ENCODE measurements around the gene ICAM4. TPM values are rescaled to one million over a fixed set of nuclear protein-coding genes. Genes with fewer than 3 reads are reported as not detected.

ICAM4 gene
- total and polyA plus RNA-seq, 2 of the 13 experiments (the other 11 are each of a cell fraction or from before 2014, with no cell fraction given) = 2.9 to 4.0 TPM

DNA sequence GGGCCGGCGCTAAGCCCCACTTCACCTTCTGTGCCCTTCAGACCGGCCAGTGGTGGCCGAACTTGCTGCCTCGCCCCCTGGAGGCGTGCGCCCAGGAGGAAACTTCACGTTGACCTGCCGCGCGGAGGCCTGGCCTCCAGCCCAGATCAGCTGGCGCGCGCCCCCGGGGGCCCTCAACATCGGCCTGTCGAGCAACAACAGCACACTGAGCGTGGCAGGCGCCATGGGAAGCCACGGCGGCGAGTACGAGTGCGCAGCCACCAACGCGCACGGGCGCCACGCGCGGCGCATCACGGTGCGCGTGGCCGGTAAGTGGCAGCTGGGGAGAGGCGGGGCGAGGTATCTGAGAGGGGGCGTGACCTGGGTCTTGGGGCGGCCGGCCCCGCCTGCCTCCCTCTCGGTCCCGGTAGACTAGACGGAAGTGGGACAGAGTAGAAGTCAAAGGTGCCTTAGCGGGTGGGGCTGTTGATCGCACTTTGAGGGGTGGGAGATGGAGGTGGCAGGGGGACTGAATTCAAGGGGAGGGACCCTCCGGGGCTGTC, 8.6 kb downstream of the ICAM4 start (continued):
- TF ChIP-seq, protein P1, sequence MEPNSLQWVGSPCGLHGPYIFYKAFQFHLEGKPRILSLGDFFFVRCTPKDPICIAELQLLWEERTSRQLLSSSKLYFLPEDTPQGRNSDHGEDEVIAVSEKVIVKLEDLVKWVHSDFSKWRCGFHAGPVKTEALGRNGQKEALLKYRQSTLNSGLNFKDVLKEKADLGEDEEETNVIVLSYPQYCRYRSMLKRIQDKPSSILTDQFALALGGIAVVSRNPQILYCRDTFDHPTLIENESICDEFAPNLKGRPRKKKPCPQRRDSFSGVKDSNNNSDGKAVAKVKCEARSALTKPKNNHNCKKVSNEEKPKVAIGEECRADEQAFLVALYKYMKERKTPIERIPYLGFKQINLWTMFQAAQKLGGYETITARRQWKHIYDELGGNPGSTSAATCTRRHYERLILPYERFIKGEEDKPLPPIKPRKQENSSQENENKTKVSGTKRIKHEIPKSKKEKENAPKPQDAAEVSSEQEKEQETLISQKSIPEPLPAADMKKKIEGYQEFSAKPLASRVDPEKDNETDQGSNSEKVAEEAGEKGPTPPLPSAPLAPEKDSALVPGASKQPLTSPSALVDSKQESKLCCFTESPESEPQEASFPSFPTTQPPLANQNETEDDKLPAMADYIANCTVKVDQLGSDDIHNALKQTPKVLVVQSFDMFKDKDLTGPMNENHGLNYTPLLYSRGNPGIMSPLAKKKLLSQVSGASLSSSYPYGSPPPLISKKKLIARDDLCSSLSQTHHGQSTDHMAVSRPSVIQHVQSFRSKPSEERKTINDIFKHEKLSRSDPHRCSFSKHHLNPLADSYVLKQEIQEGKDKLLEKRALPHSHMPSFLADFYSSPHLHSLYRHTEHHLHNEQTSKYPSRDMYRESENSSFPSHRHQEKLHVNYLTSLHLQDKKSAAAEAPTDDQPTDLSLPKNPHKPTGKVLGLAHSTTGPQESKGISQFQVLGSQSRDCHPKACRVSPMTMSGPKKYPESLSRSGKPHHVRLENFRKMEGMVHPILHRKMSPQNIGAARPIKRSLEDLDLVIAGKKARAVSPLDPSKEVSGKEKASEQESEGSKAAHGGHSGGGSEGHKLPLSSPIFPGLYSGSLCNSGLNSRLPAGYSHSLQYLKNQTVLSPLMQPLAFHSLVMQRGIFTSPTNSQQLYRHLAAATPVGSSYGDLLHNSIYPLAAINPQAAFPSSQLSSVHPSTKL (CRISPR knock-in tag; IDR thresholded peaks at IDR 0.05) = 0 out of 2 replicates have a peak, but pooled peaks have one; percentile 24
- TF ChIP-seq ZNF557 (CRISPR knock-in tag; IDR thresholded peaks at IDR 0.05) (no peak), ZNF674 (CRISPR knock-in tag; IDR thresholded peaks at IDR 0.05; ENCODE audit: low read depth) (no peak), ZNF430 (CRISPR knock-in tag; IDR thresholded peaks at IDR 0.05) (no peak), HNRNPK (IDR thresholded peaks at IDR 0.05; ENCODE audit: low read depth, low read length, poor library complexity, severe bottlenecking) (peak; percentile 77), ZNF260 (CRISPR knock-in tag; IDR thresholded peaks at IDR 0.05; ENCODE audit: borderline replicate concordance, low read depth) (no peak), ZNF24 (IDR thresholded peaks at IDR 0.05) (no peak), POLR2AphosphoS5 (IDR thresholded peaks at IDR 0.05; ENCODE audit: low read depth, low read length) (no peak), NCOA2 (CRISPR knock-in tag; IDR thresholded peaks at IDR 0.05) (no peak), ZNF678 (CRISPR knock-in tag; IDR thresholded peaks at IDR 0.05) (no peak), SNRNP70 (IDR thresholded peaks at IDR 0.05; ENCODE audit: low read depth, low read length) (no peak), ZBTB42 (CRISPR knock-in tag; IDR thresholded peaks at IDR 0.05) (no peak), ZBTB38 (CRISPR knock-in tag; IDR thresholded peaks at IDR 0.05) (peak; percentile 43), HOXD1 (CRISPR knock-in tag; IDR thresholded peaks at IDR 0.05) (no peak; the same call in 1 of the 2 replicates), HIVEP1 (CRISPR knock-in tag; IDR thresholded peaks at IDR 0.05) (no peak), CBX1 (IDR thresholded peaks at IDR 0.05; ENCODE audit: low read depth) (no peak), ARID2 (CRISPR knock-in tag; IDR thresholded peaks at IDR 0.05; ENCODE audit: borderline replicate concordance) (no peak), PTBP1 (IDR thresholded peaks at IDR 0.05; ENCODE audit: low read depth, low read length, poor library complexity, severe bottlenecking) (no peak)
- TF ChIP-seq, protein P2, sequence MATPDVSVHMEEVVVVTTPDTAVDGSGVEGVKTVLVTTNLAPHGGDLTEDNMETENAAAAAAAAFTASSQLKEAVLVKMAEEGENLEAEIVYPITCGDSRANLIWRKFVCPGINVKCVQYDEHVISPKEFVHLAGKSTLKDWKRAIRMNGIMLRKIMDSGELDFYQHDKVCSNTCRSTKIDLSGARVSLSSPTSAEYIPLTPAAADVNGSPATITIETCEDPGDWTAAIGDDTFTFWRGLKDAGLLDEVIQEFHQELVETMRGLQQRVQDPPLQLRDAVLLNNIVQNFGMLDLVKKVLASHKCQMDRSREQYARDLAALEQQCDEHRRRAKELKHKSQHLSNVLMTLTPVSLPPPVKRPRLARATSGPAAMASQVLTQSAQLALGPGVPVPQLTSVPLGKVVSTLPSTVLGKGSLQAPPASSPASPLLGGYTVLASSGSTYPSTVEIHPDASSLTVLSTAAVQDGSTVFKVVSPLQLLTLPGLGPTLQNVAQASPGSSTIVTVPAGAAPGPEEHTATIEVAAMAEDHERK (CRISPR knock-in tag; IDR thresholded peaks at IDR 0.05; ENCODE audit: low read depth) = no peak
- TF ChIP-seq, protein P3, sequence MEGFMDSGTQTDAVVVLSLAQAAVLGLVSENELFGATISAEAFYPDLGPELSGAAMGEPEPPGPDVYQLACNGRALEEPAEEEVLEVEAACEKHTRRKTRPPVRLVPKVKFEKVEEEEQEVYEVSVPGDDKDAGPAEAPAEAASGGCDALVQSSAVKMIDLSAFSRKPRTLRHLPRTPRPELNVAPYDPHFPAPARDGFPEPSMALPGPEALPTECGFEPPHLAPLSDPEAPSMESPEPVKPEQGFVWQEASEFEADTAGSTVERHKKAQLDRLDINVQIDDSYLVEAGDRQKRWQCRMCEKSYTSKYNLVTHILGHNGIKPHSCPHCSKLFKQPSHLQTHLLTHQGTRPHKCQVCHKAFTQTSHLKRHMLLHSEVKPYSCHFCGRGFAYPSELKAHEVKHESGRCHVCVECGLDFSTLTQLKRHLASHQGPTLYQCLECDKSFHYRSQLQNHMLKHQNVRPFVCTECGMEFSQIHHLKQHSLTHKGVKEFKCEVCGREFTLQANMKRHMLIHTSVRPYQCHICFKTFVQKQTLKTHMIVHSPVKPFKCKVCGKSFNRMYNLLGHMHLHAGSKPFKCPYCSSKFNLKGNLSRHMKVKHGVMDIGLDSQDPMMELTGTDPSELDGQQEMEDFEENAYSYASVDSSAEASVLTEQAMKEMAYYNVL (CRISPR knock-in tag; IDR thresholded peaks at IDR 0.05; ENCODE audit: borderline replicate concordance) = no peak
- TF ChIP-seq, protein P4, sequence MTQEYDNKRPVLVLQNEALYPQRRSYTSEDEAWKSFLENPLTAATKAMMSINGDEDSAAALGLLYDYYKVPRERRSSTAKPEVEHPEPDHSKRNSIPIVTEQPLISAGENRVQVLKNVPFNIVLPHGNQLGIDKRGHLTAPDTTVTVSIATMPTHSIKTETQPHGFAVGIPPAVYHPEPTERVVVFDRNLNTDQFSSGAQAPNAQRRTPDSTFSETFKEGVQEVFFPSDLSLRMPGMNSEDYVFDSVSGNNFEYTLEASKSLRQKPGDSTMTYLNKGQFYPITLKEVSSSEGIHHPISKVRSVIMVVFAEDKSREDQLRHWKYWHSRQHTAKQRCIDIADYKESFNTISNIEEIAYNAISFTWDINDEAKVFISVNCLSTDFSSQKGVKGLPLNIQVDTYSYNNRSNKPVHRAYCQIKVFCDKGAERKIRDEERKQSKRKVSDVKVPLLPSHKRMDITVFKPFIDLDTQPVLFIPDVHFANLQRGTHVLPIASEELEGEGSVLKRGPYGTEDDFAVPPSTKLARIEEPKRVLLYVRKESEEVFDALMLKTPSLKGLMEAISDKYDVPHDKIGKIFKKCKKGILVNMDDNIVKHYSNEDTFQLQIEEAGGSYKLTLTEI (CRISPR knock-in tag; conservative IDR thresholded peaks at IDR 0.05) = no peak
- TF ChIP-seq, protein P5, sequence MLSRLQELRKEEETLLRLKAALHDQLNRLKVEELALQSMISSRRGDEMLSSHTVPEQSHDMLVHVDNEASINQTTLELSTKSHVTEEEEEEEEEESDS (CRISPR knock-in tag; IDR thresholded peaks at IDR 0.05; ENCODE audit: borderline replicate concordance) = no peak
